CD4-positive, alpha-beta T cell treated with Interleukin-17A for 4 hours (primary cell): ENCODE measurements around the gene KIAA1958.
"Not testable (repeated sequence)": the region's sequence is repeated elsewhere in the genome, so short reads cannot be mapped to it uniquely, and the experiment has no call there.

Experiments used
- DNase-seq: peaks from one replicate; pipeline ENCODE4 v3.0.0-alpha.2; 2020; ENCODE audit warnings: mixed read lengths

KIAA1958 gene

DNA sequence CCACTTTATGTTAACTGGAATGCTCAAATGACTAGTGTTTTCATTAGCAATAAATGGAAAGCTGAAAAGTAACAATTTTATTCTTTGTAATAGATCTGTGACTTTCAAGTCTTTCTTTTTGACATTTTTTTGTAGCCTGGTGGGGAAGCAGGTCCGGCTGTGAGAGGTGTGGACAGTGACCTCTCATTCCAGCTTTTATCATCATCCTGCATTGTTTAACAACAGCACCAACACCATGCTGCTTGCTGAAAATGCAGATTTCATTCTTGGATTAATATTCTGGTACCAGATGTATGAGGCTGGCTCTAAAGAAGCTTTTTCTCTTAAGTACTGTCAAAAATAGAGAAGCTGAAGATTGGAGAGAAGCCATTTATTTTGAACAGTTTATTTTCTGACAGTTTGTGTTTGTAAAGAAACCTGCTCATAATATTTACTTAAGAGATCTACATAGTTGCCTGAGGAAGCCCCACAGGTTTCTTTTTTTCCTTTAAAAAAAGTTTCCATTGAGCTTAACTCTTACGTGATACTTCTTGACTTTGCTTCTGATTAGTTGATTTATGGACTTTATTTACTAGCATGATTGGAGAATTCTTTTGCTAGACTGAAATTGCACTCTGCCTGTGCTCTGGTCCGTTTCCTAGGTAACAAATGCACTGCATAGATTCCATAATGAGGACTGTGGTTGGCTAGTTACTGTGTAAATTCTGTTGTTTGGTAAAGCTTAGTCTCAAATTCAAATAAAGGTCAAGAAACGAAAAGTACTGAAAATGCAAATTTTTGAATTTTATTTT is 3.4 kb downstream of the KIAA1958 start:
- DNase-seq = no peak

DNA sequence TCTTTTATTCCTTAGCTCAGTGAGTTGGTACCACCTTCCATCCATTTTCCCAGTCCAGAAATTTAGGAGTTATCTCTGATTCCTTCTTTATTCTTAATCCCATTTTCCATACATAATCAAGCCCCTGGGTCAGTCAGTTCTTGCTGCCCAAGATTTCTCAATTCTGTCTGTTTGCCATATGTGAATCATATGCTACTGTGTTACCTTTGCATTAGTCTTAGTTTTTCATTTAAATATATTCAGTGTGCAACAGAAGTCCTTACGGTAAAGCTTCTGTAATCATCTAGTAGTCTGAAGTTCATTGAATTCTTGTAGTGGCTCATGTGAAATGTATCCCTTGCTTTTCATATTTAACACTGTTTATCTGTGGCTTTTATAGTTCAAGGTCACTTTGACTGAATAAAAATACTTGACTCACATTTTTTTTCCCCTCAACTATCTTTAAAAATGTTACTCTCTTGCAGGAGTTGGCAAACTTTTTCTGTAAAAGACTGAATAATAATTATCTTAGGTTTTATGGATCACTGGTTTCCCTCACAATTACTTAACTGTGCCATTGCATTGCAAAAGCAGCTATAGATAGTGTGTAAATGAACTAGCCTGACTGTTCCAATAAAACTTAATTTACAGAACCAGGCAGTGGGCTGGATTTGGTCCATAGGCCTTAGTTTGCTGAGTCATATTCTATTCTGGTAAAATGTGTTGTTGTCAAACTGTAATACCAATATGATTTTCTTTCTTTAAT is 6.9 kb downstream of the KIAA1958 start:
- no peak for DNase-seq

DNA sequence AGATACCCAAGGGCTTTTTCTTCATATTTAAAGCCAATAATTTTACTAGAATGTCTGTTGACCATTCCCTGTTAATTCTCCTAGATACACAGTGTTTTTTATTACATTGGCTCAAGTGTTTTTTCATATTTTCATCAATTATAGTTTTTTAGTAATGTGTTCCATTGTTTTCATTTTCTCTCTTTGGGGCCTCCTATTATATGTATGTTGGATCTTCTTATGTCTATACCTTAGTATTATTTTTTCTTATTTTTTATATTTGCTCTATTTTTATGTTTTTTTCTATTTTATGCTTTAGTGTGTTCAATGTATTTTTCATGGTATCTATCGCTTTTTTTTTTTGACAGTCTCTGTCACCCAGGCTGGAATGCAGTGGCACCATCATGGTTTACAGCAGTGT is 7.5 kb downstream of the KIAA1958 start:
- no peak for DNase-seq

DNA sequence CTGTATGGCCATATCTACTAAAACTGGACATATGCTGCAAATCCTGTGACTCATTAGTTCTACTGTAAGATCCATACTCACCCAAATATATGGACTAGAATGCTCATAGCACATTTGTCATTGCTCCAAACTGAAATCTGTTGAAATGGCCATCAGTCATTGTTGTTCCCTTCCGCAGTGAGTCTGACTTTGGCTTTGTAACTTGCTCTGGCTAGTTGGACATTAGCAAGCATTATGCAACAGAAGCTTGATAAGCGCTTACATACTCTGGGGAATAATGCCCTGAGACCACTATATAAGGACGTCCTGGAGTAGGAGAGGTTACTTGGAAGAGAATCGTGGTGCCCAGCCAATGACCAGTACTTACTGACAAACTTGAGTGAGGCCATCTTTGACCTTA is 9.0 kb downstream of the KIAA1958 start:
- no peak for DNase-seq

DNA sequence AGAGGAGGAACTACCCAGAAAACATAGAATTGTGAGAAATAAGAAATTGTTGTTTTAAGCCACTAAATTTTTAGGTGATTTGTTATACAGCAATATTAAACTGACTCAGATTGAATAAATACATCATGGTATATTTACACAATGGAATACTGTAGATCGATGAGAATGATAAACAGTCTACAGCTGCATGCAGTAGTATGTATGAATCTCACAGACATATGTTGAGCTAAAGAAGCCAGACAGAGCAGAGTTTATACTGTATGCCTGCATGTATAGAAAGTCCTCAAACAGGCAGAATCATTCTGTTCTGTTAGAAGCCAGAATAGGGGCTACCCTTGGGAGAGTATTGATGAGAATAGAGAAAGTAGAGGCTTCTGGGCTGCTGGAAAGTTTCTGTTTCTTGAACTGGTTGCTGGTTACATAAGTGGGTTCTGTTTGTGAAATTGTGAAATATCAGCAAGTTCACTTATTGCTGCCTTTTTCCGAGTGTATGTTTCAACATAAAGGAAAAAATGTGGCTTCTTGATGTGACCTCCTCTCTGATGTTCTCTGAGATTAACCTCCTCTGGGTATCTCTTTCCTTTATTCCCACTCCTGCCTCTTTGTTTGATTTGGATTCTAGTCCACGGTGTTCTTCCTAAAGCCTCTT is 9.6 kb downstream of the KIAA1958 start:
- DNase-seq = no peak

DNA sequence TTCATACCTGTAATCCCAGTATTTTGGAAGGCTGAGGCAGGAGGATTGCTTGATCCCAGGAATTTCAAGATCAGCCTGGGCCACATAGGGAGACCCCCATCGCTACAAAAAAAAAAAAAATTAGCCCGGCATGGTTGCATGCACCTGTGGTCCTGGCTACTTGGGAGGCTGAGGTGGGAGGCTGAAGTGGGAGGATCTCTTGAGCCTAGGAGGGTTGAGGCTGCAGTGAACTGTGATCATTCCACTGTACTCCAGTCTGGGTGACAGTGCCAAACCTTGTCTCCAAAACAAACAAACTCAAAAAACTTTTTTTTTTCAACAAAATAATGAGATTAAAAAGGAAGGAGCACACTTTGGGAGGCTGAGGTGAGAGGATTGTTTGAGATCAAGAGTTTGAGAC is 14.2 kb downstream of the KIAA1958 start:
- DNase-seq = no peak

DNA sequence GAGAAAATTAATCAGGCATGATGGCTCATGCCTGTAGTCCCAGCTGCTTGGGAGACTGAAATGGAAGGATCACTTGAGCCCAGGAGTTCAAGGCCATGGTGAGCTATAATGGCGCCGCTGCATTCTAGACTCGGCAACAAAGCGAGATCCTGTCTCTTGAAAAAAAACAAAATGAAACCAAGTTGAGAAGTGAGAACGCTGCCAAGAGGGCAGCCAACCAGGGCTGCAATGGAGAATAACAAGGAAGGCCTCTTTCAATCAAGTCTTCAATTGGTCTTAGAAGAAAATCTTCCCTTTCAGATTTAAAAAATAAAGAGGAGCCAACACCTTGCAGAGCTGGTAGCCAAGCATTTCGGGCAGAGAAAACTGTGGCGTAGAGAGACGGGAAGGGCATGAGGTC is 14.7 kb downstream of the KIAA1958 start:
- no peak for DNase-seq

DNA sequence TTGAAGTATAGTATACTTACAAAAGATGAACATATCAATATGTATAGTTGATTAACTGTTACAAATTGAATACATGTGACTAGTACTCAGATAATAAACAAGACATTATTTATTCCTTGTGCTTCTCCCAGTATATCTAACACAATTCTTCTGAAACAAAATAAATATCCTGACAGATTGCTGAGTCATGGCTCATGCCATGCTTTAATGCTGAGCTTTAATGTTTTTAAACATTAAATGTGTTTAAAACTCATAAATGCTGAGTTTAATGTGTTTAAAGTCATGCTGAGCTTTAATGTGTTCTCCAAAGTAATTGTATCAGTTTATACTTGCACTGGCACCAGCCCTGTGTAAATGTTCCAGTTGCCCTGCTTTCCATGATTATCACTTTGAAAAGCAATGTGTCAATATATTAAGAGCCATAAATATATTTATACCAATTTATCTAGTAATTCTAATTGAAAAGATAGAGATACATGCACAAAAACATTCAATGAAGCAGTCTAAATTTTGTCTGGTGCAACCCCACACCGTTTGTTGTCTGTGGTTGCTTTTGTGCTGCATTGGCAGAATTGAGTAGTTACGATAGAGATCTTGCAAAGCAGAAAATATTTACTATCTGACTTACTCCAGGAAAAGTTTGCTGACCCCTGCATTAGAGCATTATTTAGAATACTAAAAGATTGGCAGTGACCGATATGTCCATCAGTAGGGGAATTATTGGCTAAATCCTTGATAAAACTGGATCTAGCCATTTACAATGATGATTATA is 15.7 kb downstream of the KIAA1958 start:
- DNase-seq = no peak

DNA sequence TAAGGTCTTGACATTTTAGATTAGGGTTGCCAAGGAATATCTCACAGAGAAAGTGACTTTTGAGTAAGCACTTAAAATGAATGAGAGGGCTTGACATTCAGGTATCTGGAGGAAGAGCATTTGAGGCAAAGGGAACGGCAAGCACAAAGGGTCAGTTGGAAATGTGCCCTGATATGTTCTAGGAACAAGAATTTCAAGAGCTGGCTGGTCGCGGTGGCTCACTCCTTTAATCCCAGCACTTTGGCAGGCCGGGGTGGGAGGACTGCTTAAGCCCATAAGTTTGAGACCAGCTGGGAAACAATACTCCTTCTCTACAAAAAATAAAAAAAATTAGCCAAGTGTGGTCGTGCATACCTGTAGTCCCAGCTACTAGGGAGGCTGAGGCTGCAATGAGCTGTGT is 16.5 kb downstream of the KIAA1958 start:
- no peak for DNase-seq

DNA sequence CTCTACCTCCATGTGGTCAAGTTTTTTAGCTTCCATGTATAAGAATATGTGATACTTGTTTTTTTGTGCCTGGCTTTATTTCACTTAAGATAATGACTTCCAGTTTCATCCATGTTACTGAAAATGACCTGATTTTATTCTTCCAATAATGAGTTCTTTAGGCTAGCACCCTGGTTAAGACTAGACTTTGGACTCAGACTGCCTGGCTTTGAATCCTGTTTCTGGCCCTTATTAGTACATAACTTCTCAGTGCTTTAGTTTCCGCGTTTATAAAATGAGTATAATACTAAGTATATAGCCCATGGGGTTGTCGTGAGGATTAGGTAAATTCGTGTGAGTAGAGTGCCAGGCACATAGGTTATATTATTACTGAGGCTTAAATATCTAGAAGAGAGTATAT is 18.5 kb downstream of the KIAA1958 start:
- DNase-seq = no peak

DNA sequence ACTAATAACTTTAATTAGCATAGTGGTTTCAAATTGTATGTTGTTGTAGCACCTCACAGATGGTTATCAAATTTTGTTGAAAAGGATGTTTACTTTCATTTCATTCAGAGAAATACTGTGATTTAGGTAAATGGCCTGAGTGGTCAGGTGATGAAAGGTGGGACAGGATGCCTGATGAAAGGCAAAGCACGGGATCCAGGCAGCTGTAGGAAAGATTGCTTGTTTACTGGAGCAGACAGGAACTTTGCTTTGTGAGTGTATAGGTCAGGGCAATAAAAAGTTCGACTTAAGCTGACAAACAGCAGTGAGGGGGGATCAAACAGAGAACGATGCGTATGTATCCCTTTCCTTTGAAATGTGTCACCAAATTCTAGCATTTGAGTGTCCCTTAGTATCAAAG is 19.0 kb downstream of the KIAA1958 start:
- DNase-seq = no peak

DNA sequence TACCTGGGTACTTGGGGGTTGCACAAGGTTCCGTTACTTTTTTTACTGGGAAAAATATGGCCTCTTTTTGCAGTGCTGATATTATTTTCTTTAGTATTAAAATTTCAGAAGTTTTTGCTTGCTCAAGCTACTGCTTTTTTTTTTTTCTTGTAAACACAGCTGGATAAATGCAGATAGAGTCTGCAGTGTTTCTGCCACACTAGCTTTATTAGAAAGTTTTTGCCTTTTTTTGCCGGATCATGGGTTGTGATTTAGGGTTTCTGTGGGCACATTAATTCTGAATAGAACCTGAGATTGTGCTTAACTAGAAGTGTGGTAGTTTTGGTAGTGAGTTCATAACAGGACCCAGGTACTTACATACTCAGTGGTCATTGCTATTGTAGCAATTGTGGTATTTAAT is 19.9 kb downstream of the KIAA1958 start:
- DNase-seq = no peak

DNA sequence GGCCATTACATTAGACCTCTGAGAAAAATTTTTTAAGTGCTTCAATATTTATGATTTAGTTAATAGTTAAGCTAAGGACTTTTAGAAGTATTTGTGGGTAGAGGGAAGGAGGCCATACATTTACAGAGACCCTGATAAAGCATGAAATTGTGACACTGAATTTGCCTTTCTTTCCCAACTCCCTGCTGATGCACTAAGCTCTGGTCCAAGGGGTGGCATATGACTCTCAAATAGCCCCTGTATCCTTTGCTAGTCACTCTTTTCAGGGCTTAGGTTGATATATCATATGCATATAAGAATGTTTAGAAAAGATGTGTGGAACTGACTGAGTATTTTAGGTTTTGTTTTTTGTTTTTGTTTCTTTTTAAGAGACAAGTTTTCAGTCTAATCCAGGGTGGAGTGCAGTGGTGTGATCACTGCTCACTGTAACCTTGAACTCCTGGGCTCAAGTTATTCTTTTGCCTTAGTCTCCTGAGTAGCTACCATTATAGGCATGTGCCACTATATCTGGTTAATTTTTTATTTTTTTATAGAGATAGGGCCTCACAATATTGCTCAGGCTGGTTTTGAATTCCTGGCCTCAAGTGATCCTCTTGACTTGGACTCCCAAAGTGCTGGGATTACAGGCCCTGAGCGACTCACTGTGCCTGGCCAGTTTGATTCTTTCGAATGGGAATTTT is 20.5 kb downstream of the KIAA1958 start:
- no peak for DNase-seq

DNA sequence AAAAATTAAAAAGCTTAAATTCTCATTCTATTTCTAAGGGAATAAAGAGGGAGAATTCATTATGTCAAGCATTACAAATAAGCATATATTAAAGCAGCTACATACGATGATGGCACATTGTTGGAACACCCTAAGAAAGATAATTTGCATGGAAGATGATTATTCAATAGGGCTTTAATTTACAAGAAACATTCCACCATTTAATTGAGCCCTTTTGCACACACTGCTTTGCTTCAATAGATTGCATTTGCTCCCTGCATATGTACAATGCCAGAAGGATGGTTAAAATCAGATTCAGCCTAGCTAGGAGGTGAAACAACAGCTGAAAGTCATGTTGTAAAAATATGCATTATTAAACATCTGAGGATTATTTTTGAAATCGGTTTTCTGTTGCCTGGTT is 21.8 kb downstream of the KIAA1958 start:
- DNase-seq = no peak

DNA sequence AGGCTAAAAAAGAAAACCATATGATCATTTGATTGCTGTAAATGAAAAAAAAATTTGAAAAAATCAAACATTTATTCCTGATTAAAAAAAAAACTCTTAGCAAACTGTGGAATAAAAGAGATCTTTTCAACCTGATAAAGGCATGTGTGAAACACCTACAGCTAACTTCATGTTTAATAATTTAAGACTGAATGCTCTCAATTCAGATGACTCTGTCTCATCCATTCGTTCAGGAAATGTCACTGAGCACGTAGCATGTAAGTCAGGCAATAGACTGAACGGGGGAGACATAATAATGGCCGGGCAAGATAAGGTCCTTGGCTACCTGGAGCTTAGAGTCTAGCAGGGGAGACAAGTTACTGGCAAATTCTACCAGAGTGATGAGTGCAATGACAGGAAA is 25.8 kb downstream of the KIAA1958 start:
- not testable (repeated sequence) for DNase-seq

DNA sequence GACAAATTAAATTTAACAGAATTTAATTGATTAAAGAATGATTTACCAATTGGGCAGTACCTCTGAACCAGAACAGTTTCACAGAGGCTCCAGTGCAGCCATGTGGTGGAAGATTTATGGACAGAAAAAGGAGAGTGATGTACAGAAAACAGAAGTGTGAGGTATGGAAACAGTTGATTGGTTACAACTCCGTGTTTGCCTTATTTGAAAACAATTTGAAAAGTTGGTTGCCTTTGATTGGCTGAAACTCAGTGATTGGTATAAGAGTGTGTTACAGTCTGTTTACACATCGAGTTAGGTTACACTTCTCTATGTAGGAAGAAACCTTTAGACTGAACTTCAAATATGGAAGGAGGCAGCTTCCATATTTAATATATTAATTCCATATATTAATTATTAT is 30.1 kb downstream of the KIAA1958 start:
- no peak for DNase-seq

DNA sequence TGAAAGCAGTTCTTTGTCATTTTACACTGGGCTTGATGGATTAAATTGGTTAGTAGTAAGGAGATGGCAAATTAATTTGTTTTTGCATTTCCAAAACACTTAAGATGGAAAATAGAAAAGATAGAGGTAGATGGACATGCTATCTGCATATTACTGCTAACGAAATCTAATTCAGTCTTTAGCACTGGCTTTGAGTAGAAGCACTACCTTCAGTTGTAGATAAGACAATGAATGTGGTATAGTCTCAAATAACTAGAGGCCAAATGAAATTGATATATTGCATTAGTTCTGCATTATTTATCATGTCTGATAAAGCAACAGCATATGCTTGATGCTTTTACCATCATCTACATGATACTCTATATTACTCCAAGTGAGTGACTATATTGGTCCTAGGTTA is 33.4 kb downstream of the KIAA1958 start:
- no peak for DNase-seq

DNA sequence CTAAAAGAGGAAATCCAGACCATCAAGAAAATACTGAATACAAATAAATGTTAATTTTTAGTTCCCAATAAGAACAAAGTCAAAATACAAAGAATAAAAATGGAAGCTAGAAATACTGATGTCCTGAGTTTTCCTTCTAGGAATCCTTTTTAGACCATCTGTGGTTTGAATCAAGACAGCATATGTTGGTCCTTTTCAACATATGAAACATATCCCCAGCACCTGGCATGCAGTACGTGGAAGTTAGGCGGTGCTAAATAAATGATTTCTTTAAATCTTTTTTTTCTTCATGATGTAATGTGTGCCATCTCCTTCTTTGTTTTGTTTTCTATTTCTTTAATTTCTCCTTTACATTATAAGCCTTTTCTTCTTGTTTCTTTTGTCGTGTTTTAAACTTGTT is 34.0 kb downstream of the KIAA1958 start:
- no peak for DNase-seq

DNA sequence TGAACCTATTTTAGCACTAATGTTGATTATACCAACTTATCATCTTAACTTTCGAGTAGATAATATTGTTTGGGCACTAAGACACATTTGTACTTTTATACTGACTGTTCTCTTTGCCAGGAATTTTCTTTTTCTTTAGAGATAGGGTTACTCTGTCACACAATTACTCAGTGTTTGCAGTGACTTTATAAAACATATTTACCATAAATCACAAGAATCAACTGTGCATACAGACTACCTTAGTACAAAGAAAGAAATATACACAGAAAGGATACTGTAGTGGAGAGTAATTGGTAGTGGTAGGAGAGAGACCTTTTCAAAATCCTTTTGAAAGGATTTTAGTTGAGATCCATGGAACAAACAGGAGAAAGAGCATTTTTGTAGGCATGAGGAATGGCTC is 40.3 kb downstream of the KIAA1958 start:
- no peak for DNase-seq

DNA sequence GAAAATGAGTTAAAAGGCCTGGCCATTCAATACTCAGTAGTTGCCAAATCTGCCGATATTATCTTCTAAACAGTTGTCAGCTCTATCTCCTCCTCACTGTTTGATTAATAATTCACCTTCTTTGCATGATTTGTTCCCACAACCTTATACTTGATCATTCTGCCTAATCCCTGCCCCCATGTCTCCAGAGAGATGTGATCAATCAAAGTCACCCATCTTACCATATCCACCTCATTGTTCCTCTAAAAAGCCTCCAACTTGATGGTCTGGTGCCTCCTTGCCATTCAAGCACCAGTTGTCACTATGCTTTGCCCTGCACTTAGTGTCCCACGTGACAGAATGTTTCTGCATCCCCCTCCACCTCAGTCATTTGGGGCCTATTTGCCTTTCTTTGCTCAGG is 41.3 kb downstream of the KIAA1958 start:
- no peak for DNase-seq

DNA sequence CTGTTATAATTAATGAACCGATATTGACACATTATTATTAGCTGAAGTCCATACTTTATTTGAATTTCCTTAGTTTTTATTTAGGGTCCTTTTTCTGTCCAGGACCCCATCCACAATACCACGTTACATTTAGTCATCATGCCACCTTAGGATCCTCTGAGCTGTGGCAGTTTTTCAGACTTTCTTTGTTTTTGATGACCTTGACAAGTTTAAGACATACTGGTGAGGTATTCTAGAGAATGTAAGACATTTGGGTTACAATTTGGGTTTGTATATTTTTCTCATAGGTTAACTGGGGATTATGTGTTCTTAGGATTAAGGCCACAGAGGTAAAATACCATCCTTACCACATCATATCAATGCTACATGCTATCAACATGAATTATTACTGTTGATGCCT is 42.7 kb downstream of the KIAA1958 start:
- DNase-seq = no peak

DNA sequence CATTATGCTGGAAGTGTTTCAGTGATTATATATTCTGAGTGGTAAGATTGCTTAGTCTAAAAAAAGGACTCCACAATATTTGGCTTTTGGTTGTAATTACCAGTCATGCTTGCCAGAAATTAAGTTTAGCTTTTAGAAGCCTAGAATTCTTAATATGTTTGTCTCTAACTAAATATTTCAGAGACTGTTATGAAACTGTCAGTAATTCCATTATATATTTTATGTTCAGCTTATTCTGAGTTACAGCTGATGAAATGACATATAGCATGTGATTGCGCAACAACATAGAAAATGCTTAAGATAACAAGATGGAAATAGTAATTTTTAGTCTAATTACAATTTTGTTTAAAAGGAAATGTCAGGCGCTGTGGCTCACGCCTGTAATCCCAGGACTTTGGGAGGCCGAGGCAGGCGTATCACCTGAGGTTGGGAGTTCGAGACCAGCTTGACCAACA is 44.2 kb downstream of the KIAA1958 start:
- no peak for DNase-seq
